Activated gamma-delta T cell treated with anti-CD3 and anti-CD28 coated beads, Interleukin-2, amount 50 U/mL, for 16 hours (primary cell): ENCODE results near the gene ARL4D.
"Not testable (repeated sequence)": the region's sequence is repeated elsewhere in the genome, so short reads cannot be mapped to it uniquely, and the experiment has no call there.

Source experiments
- DNase-seq: peaks from one replicate; pipeline ENCODE4 v3.0.0-alpha.2; 2020; ENCODE audit warnings: low read depth

ARL4D gene

DNA sequence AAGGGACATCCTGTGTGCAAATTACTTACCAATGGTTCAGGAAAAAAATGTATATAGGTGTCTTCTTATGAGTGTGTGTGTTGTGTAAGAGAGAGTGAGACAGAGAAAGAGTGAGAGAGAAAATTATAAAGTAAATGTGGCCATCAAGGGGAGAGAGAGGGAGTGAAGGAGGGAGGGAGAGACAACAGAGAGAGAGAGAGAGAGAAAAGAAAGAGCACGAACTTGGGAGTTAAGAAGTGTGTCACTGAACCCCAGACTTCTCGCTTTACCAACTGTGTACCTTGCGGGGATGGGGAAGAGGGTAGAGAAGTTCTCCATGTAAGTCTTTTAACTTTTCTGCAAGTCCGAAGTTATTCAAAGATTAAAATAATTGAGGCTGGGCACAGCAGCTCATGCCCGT is 28.8 kb upstream of the ARL4D start:
- no peak for DNase-seq

DNA sequence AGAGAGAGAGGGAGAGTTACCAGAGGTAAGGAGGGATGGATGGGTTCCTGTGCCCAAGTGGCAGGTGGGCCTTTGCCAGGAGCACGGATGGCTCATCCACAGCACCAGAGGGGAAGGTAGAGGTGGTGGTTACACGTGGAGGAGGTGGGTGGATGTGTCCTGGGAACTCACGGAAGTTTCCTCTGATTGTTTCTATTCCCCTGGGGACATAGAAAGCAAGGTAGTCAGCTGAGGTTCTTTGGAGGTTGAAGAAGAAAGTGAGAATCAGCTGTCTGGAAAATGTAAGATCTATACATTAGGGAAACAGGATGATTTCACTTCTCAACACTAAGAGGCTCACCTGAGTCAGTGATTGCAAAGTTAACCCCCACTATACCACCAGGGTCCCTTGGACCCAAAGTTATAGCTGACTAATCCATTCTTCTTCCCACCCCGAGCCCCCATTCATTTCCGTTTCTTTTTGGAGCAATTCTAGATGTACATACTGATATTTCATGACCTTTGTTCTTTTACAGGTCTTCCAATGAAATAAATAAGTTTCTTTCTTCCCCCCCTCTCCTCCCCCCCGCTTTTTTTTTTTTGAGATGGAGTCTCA is 27.5 kb upstream of the ARL4D start:
- DNase-seq = no peak

DNA sequence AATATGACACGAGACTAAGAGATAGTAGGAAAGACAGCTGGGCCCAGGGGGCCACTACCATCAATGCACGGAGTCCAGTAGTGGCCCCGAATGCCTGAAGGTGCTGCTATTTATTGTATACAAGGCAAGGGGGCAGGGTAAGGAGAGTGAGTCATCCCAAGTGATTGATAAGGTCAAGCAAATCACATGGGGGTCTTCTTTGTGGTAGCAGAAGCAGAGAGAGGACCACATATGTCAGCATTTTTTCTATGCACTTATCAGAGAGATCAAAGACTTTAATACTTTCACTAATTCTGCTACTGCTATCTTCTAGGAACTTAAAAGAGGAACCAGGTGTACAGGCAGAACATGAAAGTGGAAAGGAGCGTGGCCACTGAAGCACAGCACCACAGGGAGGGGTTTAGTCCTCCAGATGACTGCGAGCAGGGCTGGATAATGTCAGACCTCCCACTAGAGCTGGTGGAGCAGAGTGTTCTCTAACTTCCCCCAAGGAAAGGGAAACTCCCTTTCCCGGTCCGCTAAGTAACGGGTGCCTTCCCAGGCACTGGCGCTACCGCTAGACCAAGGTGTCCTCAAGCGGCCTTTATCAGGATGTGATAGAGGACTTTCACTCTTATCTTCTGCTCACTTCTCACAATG is 26.4 kb upstream of the ARL4D start:
- DNase-seq = no peak

DNA sequence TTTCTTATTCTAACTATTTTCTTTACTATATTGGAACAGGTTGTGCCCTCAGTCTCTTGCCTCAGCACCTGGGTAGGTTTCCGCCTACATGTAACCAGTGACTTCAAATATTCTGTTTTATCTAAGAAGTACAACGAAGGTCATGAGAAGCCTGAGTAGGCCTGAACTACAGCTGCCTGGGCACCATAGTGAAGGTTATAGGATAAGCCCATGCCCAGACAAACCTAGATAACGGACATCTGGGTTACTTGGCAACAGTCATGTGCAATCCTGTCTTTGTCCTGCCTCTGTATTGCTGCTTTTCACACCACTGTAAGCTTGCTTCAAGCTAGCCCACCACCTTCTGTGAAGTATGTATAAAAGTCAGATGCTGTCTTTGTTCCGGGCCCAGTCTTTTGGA is 25.4 kb upstream of the ARL4D start:
- DNase-seq = no peak

DNA sequence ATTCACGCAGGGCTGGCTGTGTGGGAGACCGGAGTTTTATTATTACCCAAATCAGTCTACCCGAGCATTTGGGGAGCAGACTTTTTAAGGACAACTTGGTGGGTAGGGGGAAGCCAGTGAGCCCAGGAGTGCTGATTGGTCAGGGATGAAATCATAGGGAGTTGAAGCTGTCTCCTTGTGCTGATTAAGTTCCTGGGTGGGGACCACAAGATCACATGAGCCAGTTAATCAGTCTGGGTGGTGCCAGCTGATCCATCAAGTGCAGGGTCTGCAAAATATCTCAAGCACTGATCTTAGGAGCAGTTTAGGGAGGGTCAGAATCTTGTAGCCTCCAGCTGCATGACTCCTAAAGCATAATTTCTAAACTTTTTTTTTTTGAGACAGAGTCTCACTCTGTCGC is 22.9 kb upstream of the ARL4D start:
- DNase-seq = not testable (repeated sequence)

DNA sequence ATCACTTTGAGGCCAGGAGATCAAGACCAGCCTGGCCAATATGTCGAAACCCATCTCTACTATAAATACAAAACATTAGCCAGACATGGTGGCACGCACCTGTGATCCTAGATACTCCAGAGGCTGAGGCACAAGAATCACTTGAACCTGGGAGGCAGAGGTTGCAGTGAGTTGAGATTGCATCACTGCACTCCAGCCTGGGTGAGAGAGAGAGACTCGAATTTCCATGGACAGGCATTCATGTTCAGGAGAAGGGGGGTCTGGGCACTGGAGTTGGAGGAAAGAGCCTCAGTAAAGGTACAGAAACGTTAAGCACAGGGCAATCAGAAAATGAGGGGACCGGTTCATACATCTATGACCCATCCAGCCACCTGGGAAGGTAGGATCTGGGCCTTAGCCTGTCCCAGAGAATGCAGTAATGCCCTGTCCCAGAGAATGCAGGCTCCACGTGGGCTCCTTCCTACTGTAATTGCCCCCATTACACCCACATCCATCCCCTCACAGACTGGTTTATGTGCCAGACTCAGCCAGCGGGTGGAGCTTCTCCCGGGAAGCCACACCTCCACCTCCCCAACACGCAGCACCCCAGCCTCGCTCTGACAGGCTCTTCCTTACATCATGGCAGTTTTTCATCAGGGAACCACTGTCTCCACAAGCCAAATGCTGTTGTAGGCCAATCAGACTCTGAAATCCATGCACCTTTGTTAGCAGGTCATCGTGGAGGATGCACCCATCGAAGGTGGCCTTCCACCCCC is 21.6 kb upstream of the ARL4D start:
- DNase-seq = no peak

DNA sequence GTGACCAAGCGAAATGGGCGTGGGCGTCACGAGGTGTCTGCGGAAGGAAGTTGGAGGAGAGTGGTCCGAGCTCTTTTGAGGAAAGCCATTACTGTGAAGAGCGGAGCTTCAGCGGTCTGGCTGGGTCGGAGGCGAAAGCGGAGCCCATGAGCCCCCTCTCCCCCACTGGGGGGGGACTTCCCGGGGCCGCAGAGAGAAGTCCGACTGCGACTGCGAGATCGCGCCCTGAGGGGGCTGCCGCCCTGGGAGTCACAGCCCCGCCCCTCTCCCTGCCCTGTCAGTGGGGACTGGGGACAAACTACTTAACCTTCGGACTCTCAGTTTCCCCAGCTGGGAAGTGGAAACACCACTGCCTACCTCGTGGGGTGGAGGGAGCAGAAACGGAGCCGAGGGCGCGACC is 20.0 kb upstream of the ARL4D start:
- DNase-seq = no peak

DNA sequence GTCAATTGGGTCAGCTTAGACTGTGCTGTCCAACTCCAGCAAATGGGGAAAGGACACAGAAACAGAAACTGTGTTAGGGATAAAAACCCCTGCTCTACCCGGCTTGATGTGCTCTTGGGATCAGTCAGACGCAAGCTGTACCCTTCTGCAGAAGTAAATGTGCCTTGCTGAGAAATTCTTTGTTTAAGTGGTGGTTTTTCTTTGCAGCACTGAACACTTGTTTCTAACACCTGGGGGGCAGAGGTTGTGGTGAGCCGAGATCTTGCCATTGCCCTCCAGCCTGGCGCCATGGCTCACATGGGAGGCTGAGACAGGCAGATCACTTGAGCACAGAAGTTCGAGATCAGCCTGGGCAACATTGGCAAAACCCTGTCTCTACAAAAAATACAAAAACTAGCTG is 18.5 kb upstream of the ARL4D start:
- DNase-seq = no peak

DNA sequence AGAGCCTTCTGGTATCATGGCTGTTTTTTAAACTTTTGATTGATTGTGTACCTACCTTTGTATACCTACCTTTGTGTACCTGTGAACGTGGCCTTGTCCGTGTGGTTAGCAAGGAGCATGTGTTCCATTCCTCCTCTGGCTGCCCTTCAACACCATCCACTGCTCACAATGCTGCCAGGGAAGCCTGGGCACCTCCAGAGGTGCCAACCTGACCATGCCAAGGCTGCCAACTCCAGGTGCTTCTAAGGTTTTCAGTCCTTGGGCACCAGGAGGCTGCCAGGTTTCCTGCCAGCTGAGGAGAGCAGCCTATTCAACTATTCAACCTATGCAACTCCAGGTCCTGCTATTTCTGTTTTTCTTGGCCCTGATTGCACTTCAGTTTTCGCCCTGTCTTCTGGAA is 17.6 kb upstream of the ARL4D start:
- DNase-seq = no peak

DNA sequence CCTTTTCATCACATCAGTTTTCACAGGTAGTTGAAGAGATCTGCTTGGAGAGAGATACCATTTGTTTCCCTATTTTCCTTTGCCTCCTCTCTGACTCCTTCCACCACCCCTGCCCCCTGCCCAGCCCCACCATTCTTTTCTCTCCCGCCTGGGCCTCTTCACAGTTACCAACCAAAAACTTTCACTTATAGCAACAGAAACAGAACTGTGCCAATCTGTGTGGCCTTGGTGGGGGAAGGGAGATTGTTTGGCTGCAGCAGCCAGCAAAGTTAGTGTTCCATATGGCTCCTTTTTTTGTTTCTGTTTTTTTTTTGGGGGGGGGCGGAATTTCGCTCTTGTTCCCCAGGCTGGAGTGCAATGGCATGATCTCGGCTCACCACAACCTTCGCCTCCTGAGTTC is 17.2 kb upstream of the ARL4D start:
- DNase-seq = no peak

DNA sequence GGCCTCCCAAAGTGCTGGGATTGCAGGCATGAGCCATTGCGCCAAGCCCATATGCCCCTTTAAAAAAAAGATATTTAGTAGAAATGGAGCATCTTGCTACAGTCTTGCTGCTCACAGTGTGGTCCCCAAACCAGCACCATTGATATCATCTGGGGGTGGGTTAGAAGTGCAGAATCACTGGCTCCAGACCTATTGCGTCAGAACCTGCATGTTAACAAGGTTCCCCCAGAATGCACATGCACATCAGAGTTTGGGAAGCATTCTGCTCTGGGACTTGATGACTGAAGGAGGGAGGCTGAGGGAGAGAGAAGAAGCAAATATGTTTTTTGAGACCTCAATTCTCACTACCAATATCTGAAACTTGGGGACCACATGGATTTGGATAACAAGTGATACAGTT is 16.0 kb upstream of the ARL4D start:
- no peak for DNase-seq

DNA sequence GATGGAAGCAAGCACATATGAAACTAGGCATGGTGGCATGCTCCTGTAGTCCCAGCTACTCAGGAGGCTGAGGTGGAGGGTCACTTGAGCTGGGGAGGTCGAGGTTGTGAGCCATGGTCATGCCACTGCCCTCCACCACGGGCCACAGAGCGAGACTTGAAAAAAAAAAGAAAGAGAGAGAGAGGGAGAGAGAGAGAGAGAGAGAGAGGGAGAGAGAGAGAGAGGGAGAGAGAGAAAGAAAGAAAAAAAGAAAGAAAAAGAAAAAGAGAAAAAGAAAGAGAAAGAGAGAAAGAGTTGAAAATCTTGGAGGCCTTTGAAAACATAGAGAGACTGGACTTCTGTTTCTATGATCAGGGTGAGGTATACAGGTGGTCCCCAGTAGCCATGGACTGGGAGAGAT is 15.4 kb upstream of the ARL4D start:
- no peak for DNase-seq

DNA sequence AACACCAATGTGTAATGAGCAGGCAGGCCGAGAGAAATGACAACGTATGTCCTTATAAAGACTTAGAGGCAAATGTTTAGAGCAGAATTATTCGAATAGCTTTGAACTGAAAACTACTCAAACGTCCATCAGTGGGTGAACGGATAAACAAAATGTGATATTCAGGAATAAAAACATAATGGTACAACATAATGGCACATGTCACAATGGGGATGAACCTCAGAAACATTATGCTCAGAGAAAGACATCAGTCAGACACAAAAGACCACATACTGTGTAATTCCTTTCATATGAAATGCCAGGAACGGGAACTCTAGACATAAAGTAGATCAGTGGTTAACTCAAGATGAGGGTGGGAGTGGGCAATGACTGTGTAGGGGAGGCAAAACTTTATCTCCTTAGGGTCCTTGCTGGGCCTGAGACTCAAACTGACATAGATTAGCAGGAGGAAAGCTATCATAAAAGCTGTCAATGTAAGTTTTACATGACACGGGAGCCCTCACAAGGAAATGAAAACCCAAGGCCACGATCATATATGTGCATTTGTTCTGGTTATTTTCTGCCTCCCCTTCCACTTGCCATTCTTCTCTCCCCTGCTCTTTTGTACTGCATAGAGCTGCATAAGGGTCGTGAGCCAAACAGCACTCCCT is 14.8 kb upstream of the ARL4D start:
- no peak for DNase-seq

DNA sequence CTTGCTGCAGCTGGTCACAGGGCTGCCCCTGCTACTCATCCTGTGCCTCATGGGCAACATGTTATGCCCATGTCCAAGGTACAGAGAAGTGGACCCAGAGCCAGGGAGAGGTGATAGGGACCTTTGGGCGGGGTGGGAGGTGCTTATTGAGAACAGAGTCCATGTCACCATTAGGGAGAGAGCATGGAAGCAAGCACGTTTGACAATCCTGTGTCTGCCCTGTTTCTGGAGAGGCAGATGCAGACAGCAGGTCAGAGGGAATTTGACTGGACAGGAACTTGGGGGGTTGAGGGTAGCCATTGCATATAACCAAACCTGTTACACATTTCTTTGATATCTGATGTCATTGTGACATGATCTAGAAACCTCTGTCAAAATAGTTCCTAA is 14.3 kb upstream of the ARL4D start:
- DNase-seq = no peak

DNA sequence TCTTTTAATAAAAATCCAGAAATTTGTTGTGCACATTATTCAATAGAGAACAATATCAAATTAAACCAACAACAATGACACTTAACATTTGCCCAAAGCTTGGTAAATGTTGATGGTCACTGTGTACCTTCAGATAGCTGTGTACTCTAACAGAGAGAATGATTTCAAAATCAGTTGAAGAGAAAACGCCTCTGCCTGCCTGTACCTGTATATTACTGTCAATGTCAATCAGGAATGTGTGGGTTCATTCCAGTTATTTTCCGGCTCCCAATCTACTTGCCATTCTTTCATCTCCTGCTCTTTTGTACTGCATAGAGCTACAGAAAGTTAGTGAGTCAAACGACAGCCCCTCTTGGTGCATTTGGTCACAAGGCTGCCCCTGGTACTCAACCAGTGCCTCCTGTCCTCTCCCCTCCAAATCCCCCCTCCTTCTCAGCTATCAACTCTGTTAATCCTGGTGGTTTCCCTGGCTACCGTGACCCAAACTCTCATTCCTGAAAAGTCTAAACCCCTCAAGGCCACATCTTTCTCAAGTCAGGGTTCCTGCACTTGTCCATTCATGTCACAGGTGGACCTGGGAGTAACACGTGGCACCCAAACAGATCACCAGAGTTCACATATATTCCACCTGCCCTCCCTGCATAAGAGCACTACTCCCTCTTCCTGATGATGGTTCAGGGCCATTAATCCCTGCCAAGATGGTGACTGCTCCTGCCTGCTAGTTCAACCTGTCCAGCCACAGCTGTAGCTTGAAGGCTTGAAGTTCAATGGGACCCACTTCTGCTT is 13.6 kb upstream of the ARL4D start:
- DNase-seq = no peak

DNA sequence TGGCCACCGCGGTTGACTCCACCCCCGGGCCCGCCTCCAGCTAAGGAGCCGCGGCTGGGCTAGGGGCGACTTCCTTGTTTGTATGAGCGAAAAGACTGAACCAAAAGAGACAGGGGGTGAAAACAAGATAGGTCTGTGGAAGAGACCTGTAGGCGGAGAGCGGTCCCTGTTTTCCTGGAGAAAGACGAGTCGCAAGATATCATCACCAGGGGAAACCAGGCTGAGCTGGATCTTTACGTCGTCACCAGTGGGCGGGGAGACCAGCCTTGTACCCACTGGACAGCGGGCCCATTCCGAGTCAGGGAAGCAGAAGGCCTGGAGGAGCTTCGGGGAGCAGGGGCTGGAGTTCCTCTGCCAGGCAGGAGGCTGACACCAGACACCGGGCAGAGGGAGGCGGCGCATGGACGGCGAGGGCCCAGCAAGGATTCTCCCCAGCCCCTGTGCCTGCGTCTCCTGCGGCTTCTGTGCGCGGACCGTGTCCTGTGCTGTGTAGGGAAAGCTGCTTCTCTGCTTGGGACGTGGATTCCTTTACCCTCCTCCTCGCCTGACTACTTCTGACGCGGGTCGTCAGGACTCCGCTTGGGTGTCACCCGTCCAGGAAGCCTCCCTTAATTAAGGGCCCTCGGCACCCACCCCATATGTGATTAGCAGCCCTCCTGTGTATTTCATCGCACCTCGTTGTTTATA is 10.3 kb upstream of the ARL4D start:
- peak; percentile 83 for DNase-seq

DNA sequence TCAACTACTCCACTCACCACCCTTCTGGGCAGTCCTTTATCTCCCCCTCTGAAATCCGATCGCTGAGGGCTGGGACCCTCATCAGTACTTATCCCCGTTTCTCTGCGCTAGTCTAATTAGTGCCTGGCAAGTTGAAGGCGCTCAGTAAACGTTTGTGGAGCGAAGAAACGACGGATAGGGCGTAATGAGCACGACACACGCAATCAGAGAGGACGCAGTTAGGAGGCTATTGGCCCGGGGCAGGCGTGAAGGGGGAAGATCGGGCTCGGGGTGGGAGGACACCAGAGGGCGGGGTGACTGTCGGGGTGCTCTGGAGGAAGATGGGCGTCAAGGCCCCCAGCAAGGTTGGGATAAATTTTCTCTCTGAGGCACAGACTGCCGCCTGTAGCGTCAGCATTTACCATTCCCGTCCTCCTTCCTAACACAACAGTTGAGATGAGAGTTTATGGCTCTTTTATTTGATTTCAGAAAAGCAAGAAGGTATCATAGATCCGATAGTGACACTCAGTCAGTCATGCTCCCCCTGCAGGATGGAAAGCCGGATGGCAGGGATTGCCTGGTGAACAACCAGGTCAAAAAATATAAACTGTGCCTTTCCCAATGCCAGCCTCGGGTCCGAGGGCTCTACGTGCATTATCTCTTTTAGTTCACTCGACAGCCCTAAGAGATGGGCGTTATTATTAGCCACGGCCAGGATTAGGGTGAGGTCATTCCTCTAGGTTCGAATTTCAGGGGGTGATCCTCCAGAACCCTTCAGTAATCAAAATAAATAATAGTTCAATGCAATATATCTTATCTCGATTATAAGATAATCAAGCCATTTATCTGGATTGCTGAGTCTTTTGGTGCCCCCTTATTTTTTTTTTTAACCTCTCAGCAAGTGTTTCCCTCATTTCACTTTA is 9.5 kb upstream of the ARL4D start:
- peak; percentile 73 for DNase-seq

DNA sequence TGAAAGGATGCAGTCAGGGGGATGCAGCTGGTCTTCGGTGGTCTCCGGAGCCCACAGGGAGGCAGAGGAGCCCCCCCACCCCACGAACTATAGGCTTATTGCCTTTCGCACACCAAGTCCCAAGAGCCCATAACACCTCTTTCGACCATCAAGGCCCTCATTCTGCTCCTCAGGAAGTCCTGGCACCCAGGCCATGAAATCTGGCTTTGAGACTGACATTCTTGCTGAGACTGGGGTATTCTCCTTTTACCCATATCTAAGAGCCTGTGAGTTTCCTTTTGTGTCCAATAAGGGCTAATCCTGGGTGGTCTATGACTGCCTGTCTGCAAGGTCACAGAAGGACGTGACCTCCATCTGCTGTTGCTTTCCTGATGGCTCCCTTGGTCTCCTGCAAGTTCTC is 6.4 kb upstream of the ARL4D start:
- no peak for DNase-seq

DNA sequence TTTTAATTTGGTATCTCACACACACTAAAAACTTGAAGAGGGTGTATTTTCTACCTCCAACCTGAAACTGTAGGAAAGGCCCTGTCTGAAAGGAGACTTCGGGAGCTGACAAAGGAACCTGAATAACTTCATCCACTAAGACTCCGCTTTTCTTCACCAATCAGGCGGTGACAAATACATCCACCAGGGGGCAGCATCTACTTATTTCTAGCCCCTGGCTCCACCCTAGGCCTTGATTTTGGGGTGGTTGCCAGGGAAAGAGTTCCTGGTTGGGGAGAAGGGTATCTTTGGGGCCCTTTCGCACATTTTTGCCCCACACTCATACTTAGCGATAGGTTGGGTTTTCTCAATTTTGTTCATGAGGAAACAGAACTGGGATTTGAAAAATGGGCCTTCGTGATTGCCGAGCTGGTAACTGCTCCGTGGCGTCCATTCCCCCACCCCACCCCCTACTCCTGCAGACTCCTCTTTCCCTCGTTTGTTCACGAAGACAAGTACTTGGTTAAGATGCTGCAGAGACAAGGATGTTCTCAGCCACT is 4.8 kb upstream of the ARL4D start:
- peak; percentile 82 for DNase-seq

DNA sequence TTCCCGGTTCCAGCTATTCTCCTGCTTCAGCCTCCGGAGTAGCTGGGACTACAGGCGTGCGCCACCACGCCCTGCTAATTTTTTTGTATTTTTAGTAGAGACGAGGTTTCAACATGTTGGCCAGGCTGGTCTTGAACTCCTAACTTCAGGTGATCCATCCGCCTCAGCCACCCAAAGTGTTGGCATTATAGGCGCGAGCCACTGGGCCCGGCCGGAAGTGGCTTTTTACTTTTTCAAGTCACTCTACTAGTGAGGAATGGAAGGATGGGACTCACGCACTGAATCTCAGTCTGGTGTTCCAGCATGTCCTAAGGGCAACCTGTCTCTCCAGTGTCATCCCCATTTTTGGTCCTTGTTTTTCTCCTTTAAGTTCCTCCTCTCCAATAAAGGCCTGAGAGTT is 4.1 kb upstream of the ARL4D start:
- DNase-seq = not testable (repeated sequence)
